ENCODE results near the gene PIGR. TPM values are rescaled to one million over a fixed set of nuclear protein-coding genes. Genes with fewer than 3 reads are reported as not detected.

Gene PIGR
- total and polyA plus RNA-seq, 9 donors, result 0.04 to 5.3 (median 0.73) TPM; not detected in 1

DNA sequence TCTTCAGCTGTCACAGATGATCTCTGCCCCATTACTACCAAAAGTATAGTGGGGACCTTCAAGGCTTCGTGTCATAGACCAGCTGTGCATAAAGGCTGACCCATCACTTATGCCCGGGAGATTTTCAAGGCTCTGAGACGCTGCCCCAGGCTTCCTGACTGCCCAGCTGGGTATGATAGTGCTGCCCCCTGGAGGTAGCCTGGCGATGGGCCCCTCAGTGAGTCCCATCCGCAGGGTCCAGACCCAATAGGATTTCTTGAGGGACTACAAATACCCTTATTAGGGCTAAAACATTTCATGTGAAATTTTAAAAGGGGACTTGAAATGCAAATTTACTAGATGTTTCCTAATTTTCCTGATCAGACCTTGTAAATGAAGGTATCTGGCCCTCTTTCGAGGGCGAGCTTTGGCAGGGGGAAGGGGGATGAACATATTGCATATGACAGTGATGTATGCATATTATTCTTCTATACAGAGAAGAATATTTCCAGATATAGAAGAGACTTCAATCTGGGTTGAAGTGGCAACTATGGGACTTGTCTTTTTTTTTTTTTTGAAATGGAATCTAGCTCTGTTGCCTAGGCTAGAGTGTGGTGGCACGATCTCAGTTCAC, 12.8 kb downstream of the PIGR start:
- no peaks in the 10 kb centered on the region for H3K9me3 ChIP-seq
- no peaks in the 10 kb centered on the region for H3K27me3 ChIP-seq
- intact Hi-C loops (cut with DNase I), result no loop called here
- H3K27ac ChIP-seq, result no peak overlapping the region
- WGBS, 3 donors, result 72 to 81% (median 76%) methylated on average over 8 of the region's 8 CpGs
- no peak for DNase-seq
- no peak overlapping the region for H3K4me3 ChIP-seq
- H3K36me3 ChIP-seq, result no peaks in the 10 kb centered on the region
- H3K4me1 ChIP-seq (ENCODE audit: insufficient read depth), result no peaks in the 10 kb centered on the region
- TF ChIP-seq EP300 (IDR thresholded peaks at IDR 0.05) (no peak), POLR2A (IDR thresholded peaks at IDR 0.05) (no peak)
- TF ChIP-seq, protein P1, sequence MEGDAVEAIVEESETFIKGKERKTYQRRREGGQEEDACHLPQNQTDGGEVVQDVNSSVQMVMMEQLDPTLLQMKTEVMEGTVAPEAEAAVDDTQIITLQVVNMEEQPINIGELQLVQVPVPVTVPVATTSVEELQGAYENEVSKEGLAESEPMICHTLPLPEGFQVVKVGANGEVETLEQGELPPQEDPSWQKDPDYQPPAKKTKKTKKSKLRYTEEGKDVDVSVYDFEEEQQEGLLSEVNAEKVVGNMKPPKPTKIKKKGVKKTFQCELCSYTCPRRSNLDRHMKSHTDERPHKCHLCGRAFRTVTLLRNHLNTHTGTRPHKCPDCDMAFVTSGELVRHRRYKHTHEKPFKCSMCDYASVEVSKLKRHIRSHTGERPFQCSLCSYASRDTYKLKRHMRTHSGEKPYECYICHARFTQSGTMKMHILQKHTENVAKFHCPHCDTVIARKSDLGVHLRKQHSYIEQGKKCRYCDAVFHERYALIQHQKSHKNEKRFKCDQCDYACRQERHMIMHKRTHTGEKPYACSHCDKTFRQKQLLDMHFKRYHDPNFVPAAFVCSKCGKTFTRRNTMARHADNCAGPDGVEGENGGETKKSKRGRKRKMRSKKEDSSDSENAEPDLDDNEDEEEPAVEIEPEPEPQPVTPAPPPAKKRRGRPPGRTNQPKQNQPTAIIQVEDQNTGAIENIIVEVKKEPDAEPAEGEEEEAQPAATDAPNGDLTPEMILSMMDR (IDR thresholded peaks at IDR 0.05), result no peak

DNA sequence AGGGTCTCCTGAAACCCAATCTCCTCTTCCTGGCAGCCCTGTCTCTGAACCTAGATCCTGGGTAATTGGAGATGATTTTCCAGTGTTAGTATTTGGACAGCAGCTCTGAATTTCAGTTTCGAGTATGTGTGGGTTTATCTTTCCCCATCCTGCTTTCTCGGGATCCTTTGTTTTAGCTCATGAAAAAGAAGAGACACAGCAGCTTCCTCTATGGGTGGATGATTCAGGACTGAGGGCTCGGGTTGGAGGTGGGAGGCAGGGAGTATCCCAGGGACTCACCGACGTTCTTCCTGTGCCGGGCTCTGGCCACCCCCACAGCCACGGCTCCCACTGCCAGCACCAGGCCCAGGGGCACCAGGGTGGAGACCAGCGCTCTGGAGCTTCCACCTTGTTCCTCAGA, 14.1 kb downstream of the PIGR start:
- TF ChIP-seq, protein P1 (IDR thresholded peaks at IDR 0.05), result no peak
- no peak for TF ChIP-seq POLR2A (IDR thresholded peaks at IDR 0.05)
- no peak for TF ChIP-seq EP300 (IDR thresholded peaks at IDR 0.05)
- Histone ChIP-seq H3K36me3 (no peaks in the 10 kb centered on the region), H3K4me3 (no peak overlapping the region), H3K27ac (no peak overlapping the region), H3K27me3 (no peaks in the 10 kb centered on the region), H3K4me1 (ENCODE audit: insufficient read depth) (no peaks in the 10 kb centered on the region), H3K9me3 (no peaks in the 10 kb centered on the region)
- 35 to 40% (median 39%) methylated on average over 8 of the region's 8 CpGs for WGBS, 3 donors
- intact Hi-C loops (cut with DNase I), result no loop called here
- no peak for DNase-seq

GRCh38 chr1:206931709-206932108, 14.6 kb downstream of the PIGR start:
- WGBS, 3 donors, result 75 to 84% (median 77%) methylated on average over 6 of the region's 6 CpGs
- Histone ChIP-seq H3K27me3 (no peaks in the 10 kb centered on the region), H3K9me3 (no peaks in the 10 kb centered on the region), H3K4me1 (ENCODE audit: insufficient read depth) (no peaks in the 10 kb centered on the region), H3K4me3 (no peak overlapping the region), H3K27ac (no peak overlapping the region), H3K36me3 (no peaks in the 10 kb centered on the region)
- intact Hi-C loops (cut with DNase I), result no loop called here
- TF ChIP-seq POLR2A (IDR thresholded peaks at IDR 0.05) (no peak), EP300 (IDR thresholded peaks at IDR 0.05) (no peak)
- TF ChIP-seq, protein P1 (IDR thresholded peaks at IDR 0.05), result no peak
- no peak for DNase-seq

DNA sequence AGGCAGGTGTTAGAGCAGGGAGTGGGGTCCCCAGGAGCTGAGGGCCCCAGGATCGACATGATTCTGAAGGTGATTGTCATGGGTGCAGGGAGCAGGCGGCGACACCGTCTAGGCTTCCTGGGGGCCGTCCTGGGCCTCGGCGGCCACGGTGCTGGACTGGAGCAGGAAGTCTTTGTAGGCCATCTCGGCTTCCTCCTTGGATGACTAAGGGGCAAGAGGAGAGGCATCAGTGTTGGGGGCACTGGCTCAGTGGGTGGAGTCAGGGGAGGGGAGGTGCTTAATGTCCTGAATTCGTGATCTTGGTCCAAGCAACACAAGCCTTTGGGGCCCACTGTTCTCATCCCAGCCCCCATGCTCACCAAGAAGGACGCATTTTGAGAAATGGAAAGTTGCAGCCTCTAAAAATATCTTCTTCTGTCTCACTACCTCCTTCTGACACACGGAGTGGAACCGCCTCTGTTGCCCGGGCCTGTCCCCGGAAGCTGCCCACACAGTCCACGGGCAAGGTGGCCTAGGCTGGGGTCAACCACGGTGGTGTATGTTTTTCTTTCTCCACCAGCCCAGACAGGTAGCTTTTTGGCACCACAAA, 16.0 kb downstream of the PIGR start:
- DNase-seq, result no peak
- Histone ChIP-seq H3K27ac (no peak overlapping the region), H3K9me3 (no peaks in the 10 kb centered on the region), H3K4me1 (ENCODE audit: insufficient read depth) (no peaks in the 10 kb centered on the region), H3K27me3 (no peaks in the 10 kb centered on the region), H3K4me3 (no peak overlapping the region), H3K36me3 (no peaks in the 10 kb centered on the region)
- TF ChIP-seq, protein P1 (IDR thresholded peaks at IDR 0.05), result no peak
- TF ChIP-seq POLR2A (IDR thresholded peaks at IDR 0.05) (no peak), EP300 (IDR thresholded peaks at IDR 0.05) (no peak)
- WGBS, 3 donors, result 81 to 89% (median 85%) methylated on average over 17 of the region's 17 CpGs
- intact Hi-C loops (cut with DNase I), result no loop called here

Data from ovary (tissue), 9 donors.